Measurements from ENCODE around the gene OR6B1.

GRCh38 chr7:144004703-144005102 lies 4.6 kb downstream of the OR6B1 start:
- no peak for TF ChIP-seq CTCF (IDR thresholded peaks at IDR 0.05; ENCODE audit: low read depth, low read length, poor library complexity, severe bottlenecking)
- no peak for TF ChIP-seq EZH2phosphoT487 (IDR thresholded peaks at IDR 0.05; ENCODE audit: borderline replicate concordance, low read length)

All from DOHH2 (cell line).